Neuronal stem cell (in vitro differentiated cells): ENCODE measurements around the gene MAP6D1.
"Not testable (repeated sequence)": the region's sequence is repeated elsewhere in the genome, so short reads cannot be mapped to it uniquely, and the experiment has no call there.

Experiments used
- DNase-seq: peaks from one replicate; pipeline ENCODE4 v3.0.0-alpha.2; 2013; ENCODE audit warnings: low spot score
- H2AFZ ChIP-seq: one replicate; pipeline ENCODE4 v1.6.1; 2013; ENCODE audit warnings: mild to moderate bottlenecking, low read length, inconsistent platforms
- H2AK5ac ChIP-seq: 2 replicates; pipeline ENCODE4 v1.6.1; 2013; ENCODE audit warnings: low read depth, mild to moderate bottlenecking, inconsistent platforms, low read length, moderate library complexity, mixed read lengths
- H2BK120ac ChIP-seq: 2 replicates; pipeline ENCODE4 v1.6.1; 2013; ENCODE audit warnings: low read depth, mild to moderate bottlenecking, inconsistent platforms, low read length, moderate library complexity, mixed read lengths
- H2BK12ac ChIP-seq: one replicate; pipeline ENCODE4 v1.6.1; 2013; ENCODE audit warnings: low read length, inconsistent platforms
- H2BK15ac ChIP-seq: 2 replicates; pipeline ENCODE4 v1.6.1; 2013; ENCODE audit warnings: mild to moderate bottlenecking, low read length, inconsistent platforms, mixed read lengths
- H2BK5ac ChIP-seq: one replicate; pipeline ENCODE4 v1.6.1; 2013; ENCODE audit warnings: inconsistent platforms, mild to moderate bottlenecking, low read length, moderate library complexity
- H3K14ac ChIP-seq: one replicate; pipeline ENCODE4 v1.6.1; 2013; ENCODE audit warnings: low read length, inconsistent platforms
- H3K18ac ChIP-seq: 2 replicates; pipeline ENCODE4 v1.6.1; 2013; ENCODE audit warnings: low read length, inconsistent platforms
- H3K23ac ChIP-seq: 2 replicates; pipeline ENCODE4 v1.6.1; 2013; ENCODE audit warnings: low read depth, mild to moderate bottlenecking, mixed read lengths, low read length, inconsistent platforms; ENCODE audit not compliant: poor library complexity
- H3K27ac ChIP-seq: replicated peaks from 3 replicates; pipeline ENCODE4 v1.5.1; 2013; ENCODE audit warnings: low read length, inconsistent platforms
- H3K27me3 ChIP-seq, 3 experiments: 2 replicates each; pipeline ENCODE4 v1.6.1; 2013; ENCODE audit warnings: low read length in 3 of 3, mild to moderate bottlenecking in 2 of 3, inconsistent platforms in 1 of 3, low read depth in 1 of 3, mixed read lengths in 1 of 3, moderate library complexity in 1 of 3; ENCODE audit not compliant: control insufficient read depth in 3 of 3, insufficient read depth in 3 of 3
- H3K36me3 ChIP-seq, 2 donors: replicated peaks in 1 of 2; 2 replicates each; pipeline ENCODE4 v1.6.1; 2013; ENCODE audit warnings: low read length in 2 of 2; ENCODE audit not compliant: control insufficient read depth in 2 of 2, insufficient read depth in 2 of 2
- H3K4ac ChIP-seq: 2 replicates; pipeline ENCODE4 v1.6.1; 2013; ENCODE audit warnings: inconsistent platforms, mild to moderate bottlenecking, low read length, moderate library complexity
- H3K4me1 ChIP-seq, 2 donors: 1 replicate in 1 of 2; 2 replicates in 1 of 2; pipeline ENCODE4 v1.6.1; 2013; ENCODE audit warnings: low read length in 2 of 2, low read depth in 1 of 2; ENCODE audit not compliant: control insufficient read depth in 2 of 2, insufficient read depth in 1 of 2
- H3K4me2 ChIP-seq: one replicate; pipeline ENCODE4 v1.6.1; 2013; ENCODE audit warnings: mild to moderate bottlenecking, low read length, inconsistent platforms; ENCODE audit not compliant: insufficient read depth, poor library complexity, severe bottlenecking
- H3K4me3 ChIP-seq, 2 donors: 2 replicates each; pipeline ENCODE4 v1.5.1; 2013; ENCODE audit warnings: low read length in 2 of 2, mild to moderate bottlenecking in 2 of 2, inconsistent platforms in 1 of 2, moderate library complexity in 1 of 2
- H3K79me1 ChIP-seq: one replicate; pipeline ENCODE4 v1.6.1; 2013; ENCODE audit warnings: low read depth, mild to moderate bottlenecking, inconsistent platforms, low read length, moderate library complexity
- H3K9ac ChIP-seq: one replicate; pipeline ENCODE4 v1.6.1; 2013; ENCODE audit warnings: mild to moderate bottlenecking, low read depth, low read length, inconsistent platforms; ENCODE audit not compliant: poor library complexity
- H3K9me3 ChIP-seq, 2 donors: replicated peaks in 1 of 2; 2 replicates each; pipeline versions ENCODE3 to v1.6.1; 2013; ENCODE audit warnings: low read length in 2 of 2, mild to moderate bottlenecking in 2 of 2, inconsistent platforms in 1 of 2, low read depth in 1 of 2, mixed read lengths in 1 of 2, moderate library complexity in 1 of 2; ENCODE audit not compliant: control insufficient read depth in 2 of 2, insufficient read depth in 1 of 2
- H4K8ac ChIP-seq: one replicate; pipeline ENCODE4 v1.6.1; 2013; ENCODE audit warnings: low read depth, mild to moderate bottlenecking, inconsistent platforms, low read length, moderate library complexity
- H4K91ac ChIP-seq: one replicate; pipeline ENCODE4 v1.6.1; 2013; ENCODE audit warnings: low read length, low read depth, mild to moderate bottlenecking, inconsistent platforms; ENCODE audit not compliant: poor library complexity
- WGBS, 2 donors: extraction: QIAGEN DNeasy Blood & Tissue Kit; methylation state at CpG; one replicate each; pipeline ENCODE4 v1.1.7; 2013; ENCODE audit warnings: missing lambda C conversion rate in 2 of 2, mixed read lengths in 1 of 2; ENCODE audit not compliant: insufficient read length in 2 of 2, insufficient replicate concordance in 1 of 2; ENCODE audit errors: extremely low coverage in 2 of 2; 5-methylcytosine and 5-hydroxymethylcytosine counted together

MAP6D1 gene

GRCh38 chr3:183789826-183790225, 35.6 kb downstream of the MAP6D1 start:
- H4K91ac ChIP-seq, result no peak overlapping the region
- no peak overlapping the region for H2AK5ac ChIP-seq
- H3K14ac ChIP-seq, result no peak overlapping the region
- H3K9me3 ChIP-seq, result peaks cover 0 to 2% of the 10 kb centered on the region in 2 donors
- no peak overlapping the region for H2AFZ ChIP-seq
- no peak overlapping the region for H3K23ac ChIP-seq
- H3K18ac ChIP-seq, result no peak overlapping the region
- no peaks in the 10 kb centered on the region for H3K79me1 ChIP-seq
- peaks cover 36 to 97% of the 10 kb centered on the region in 2 donors for H3K36me3 ChIP-seq
- H2BK15ac ChIP-seq, result no peak overlapping the region
- H3K4ac ChIP-seq, result no peak overlapping the region
- H2BK120ac ChIP-seq, result no peak overlapping the region
- WGBS, 2 donors, result no CpG with 5 or more reads among the region's 4 CpGs
- no peak overlapping the region for H2BK12ac ChIP-seq
- no peak overlapping the region for H3K4me2 ChIP-seq
- H4K8ac ChIP-seq, result no peak overlapping the region
- H3K4me3 ChIP-seq, result no peak overlapping the region
- H3K27me3 ChIP-seq, result no peaks in the 10 kb centered on the region
- H3K4me1 ChIP-seq, result no peaks in the 10 kb centered on the region
- H3K9ac ChIP-seq, result no peak overlapping the region
- no peak overlapping the region for H3K27ac ChIP-seq
- H2BK5ac ChIP-seq, result no peak overlapping the region
- DNase-seq, result no peak

GRCh38 chr3:183784503-183784902, 40.9 kb downstream of the MAP6D1 start:
- not testable (repeated sequence) for H3K18ac ChIP-seq, H2AFZ ChIP-seq, H3K27me3 ChIP-seq, H3K14ac ChIP-seq, DNase-seq, H3K4me2 ChIP-seq, H2BK15ac ChIP-seq, H3K9ac ChIP-seq, H2BK120ac ChIP-seq, H3K79me1 ChIP-seq, H3K9me3 ChIP-seq, H2AK5ac ChIP-seq, H4K91ac ChIP-seq, H3K4me3 ChIP-seq, H3K4ac ChIP-seq, H4K8ac ChIP-seq, H2BK12ac ChIP-seq, H3K23ac ChIP-seq, H2BK5ac ChIP-seq, H3K27ac ChIP-seq, H3K4me1 ChIP-seq
- H3K36me3 ChIP-seq, result peaks cover 31 to 93% of the 10 kb centered on the region in 2 donors
- WGBS, 2 donors, result no CpG with 5 or more reads among the region's 10 CpGs

- Histone ChIP-seq H2AK5ac (no peak overlapping the region), H3K23ac (no peak overlapping the region), H3K4me1 (no peaks in the 10 kb centered on the region), H3K9me3 (peaks cover 0 to 2% of the 10 kb centered on the region in 2 donors), H3K79me1 (peaks cover 4% of the 10 kb centered on the region), H4K91ac (no peak overlapping the region), H2BK5ac (no peak overlapping the region), H2BK12ac (no peak overlapping the region), H3K4me3 (no peak overlapping the region), H4K8ac (no peak overlapping the region), H3K27me3 (no peaks in the 10 kb centered on the region), H3K9ac (no peak overlapping the region), H2AFZ (no peak overlapping the region), H2BK15ac (no peak overlapping the region), H3K4me2 (no peak overlapping the region), H2BK120ac (no peak overlapping the region), H3K27ac (no peak overlapping the region), H3K4ac (no peak overlapping the region), H3K14ac (no peak overlapping the region), H3K36me3 (peaks cover 29 to 94% of the 10 kb centered on the region in 2 donors), H3K18ac (no peak overlapping the region)
- no CpG with 5 or more reads among the region's 7 CpGs for WGBS, 2 donors
- no peak for DNase-seq
Observed at GRCh38 chr3:183782576-183783276, 42.7 kb downstream of the MAP6D1 start.

- no peak overlapping the region for H3K27ac ChIP-seq
- H3K4ac ChIP-seq, result no peak overlapping the region
- no peak overlapping the region for H2BK120ac ChIP-seq
- H4K8ac ChIP-seq, result no peak overlapping the region
- H3K23ac ChIP-seq, result no peak overlapping the region
- no peak overlapping the region for H3K18ac ChIP-seq
- H4K91ac ChIP-seq, result no peak overlapping the region
- peaks cover 26 to 94% of the 10 kb centered on the region in 2 donors for H3K36me3 ChIP-seq
- no peaks in the 10 kb centered on the region for H3K4me1 ChIP-seq
- H3K9me3 ChIP-seq, result peaks cover 0 to 2% of the 10 kb centered on the region in 2 donors
- H3K4me2 ChIP-seq, result no peak overlapping the region
- no peaks in the 10 kb centered on the region for H3K27me3 ChIP-seq
- no peak overlapping the region for H2BK15ac ChIP-seq
- no peak overlapping the region for H3K4me3 ChIP-seq
- H2AK5ac ChIP-seq, result no peak overlapping the region
- DNase-seq, result no peak
- peaks cover 4% of the 10 kb centered on the region for H3K79me1 ChIP-seq
- H2AFZ ChIP-seq, result no peak overlapping the region
- H2BK12ac ChIP-seq, result no peak overlapping the region
- H2BK5ac ChIP-seq, result no peak overlapping the region
- peak overlapping the region; percentile 21 for H3K9ac ChIP-seq
- no peak overlapping the region for H3K14ac ChIP-seq
- WGBS, 2 donors, result no CpG with 5 or more reads among the region's 6 CpGs
Observed at GRCh38 chr3:183781246-183781645, 44.1 kb downstream of the MAP6D1 start.
